Astrocyte of the spinal cord (primary cell): Measurements from ENCODE around the gene CCDC86.

Experiments
- DNase-seq: peaks from one replicate; pipeline ENCODE4 v3.0.0; 2011; ENCODE audit warnings: low read depth, low spot score
- H3K4me3 ChIP-seq: 2 replicates; pipeline ENCODE4 v1.5.1; 2011; ENCODE audit warnings: low read depth, mild to moderate bottlenecking, low read length, moderate library complexity
- in situ Hi-C: cut with HindIII; loops from 2 replicates; pipeline ENCODE4 v1.10.0; 2017; ENCODE audit warnings: low sequenced_read_pairs
- TF ChIP-seq, protein P1 (sequence below): IDR thresholded peaks from 2 replicates; pipeline ENCODE4 v1.5.1; 2012; ENCODE audit warnings: low read depth, mild to moderate bottlenecking, low read length, inconsistent platforms

CCDC86 gene

DNA sequence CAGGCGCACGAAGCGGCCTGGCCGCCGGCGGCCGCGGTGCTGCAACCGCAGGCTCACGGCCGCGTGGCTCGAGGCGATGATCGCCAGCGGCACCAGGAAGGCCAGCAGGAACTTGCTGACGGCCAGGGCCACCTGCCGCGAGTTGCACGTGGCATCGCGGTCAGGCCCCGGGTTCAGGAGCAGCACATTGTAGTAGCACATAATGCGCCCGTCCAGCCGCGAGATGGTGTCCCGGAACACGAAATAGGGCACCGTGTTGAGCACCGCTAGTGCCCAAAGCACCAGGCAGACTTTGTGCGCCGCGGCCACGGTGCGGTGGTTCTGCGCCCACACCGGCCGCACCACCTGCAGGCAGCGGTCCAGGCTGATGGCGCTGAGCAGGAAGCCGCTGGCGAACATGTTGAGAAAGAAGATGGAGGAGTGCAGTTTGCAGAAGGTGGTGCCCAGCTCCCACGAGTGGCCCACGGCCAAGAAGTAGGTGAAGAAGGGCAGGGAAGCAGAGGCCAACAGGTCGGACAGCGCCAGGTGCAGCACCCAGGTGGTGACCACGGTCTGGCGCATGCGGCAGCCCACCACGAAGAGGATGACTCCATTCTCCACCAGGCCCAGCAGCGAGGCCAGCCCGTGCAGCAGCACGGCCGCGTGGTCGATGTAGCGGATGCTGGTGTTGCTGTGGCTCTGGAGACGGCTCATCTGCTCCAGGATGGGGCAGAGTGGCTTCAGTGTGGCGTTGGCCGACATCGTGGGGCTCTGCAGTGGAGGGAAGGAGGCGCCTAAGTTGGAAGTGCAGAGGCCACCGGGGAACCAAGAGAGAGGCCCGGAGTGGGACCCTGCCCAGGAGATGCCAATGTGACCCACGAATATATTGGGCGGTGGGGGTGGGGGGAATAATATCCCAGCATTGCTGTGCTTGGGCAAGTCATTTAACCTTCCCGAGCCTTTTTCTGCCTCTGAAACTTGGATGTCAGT lies 11.4 kb downstream of the CCDC86 start:
- no peak for DNase-seq
- H3K4me3 ChIP-seq, result no peak overlapping the region
- in situ Hi-C loops, result no loop called here
- TF ChIP-seq, protein P1, sequence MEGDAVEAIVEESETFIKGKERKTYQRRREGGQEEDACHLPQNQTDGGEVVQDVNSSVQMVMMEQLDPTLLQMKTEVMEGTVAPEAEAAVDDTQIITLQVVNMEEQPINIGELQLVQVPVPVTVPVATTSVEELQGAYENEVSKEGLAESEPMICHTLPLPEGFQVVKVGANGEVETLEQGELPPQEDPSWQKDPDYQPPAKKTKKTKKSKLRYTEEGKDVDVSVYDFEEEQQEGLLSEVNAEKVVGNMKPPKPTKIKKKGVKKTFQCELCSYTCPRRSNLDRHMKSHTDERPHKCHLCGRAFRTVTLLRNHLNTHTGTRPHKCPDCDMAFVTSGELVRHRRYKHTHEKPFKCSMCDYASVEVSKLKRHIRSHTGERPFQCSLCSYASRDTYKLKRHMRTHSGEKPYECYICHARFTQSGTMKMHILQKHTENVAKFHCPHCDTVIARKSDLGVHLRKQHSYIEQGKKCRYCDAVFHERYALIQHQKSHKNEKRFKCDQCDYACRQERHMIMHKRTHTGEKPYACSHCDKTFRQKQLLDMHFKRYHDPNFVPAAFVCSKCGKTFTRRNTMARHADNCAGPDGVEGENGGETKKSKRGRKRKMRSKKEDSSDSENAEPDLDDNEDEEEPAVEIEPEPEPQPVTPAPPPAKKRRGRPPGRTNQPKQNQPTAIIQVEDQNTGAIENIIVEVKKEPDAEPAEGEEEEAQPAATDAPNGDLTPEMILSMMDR, result no peak

DNA sequence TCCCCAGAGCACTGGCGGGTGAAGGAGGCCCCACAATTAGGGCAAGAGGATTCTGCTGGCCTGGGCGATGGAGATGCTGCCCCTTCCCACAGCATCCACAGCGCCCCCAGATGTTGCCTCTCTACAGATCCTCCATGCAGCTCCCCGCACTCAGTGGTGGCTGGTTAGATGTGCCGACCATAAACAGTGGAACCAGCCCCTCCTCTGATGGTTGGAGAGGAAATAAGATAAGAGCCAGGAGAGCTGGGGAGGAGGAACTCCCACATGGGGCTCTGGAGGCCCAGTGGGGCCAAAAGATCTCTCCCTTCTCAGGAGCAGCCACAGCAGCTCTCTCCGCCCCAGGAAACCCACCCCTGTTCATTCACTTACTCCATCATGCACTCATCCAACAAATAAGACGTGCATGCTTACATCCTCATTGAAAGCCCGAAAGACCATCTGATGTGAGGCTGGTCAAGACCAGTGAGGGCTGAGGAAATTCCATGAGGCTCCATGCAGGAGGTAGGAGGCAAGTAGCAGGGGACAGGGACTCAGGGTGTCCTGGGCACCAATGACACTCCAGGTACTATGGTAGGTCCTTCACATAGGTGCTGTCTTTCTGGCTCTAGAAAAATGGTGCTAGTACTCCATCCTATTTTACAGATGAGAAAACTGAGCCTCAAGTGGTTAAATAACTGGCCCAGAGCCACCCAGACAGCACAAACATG lies 12.4 kb downstream of the CCDC86 start:
- no peak overlapping the region for H3K4me3 ChIP-seq
- TF ChIP-seq, protein P1, result no peak
- in situ Hi-C loops, result no loop called here
- no peak for DNase-seq

DNA sequence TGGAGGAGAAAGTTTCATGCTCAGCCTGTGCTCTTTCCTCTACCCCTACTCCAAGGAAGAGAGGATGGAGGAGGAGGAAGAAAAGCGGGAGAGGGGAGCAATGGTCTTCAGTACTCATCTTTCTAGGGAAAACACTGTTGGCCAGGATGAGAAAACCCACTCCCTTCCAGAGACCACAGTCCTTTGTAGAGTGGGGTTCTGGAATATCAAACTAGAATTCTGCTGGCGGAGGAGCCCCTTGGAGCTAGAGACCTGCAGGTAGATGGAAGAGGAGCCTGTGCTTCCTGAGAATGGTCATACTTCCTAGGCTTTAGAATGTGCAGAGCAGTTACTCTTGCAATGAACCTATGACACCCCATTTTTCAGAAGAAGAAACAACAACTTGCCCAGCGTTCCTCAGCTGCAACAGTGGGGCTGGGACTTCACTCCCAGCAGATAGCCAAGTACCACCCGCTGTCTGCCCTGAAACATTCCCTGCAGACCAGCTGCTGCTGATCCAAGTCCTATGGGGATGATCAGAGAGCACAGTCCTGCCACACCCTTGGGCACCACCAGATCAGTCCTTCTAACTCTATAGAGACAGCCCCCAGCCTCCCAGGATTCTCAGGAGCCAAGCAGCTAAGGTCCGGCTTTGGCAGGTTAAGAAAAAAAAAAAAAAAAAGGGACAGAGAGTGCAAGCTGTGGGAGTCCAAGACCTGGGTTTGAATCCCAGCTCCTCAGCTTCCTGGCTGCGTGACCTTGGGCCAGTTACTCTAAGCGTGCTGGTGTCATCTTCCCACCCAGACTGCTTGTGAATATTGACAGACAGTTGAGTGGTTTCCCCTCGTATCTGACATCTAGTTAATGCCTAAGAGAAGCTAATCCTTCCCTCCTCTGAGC lies 13.2 kb downstream of the CCDC86 start:
- no peak for DNase-seq
- TF ChIP-seq, protein P1, result no peak
- H3K4me3 ChIP-seq, result no peak overlapping the region
- in situ Hi-C loops, result no loop called here

DNA sequence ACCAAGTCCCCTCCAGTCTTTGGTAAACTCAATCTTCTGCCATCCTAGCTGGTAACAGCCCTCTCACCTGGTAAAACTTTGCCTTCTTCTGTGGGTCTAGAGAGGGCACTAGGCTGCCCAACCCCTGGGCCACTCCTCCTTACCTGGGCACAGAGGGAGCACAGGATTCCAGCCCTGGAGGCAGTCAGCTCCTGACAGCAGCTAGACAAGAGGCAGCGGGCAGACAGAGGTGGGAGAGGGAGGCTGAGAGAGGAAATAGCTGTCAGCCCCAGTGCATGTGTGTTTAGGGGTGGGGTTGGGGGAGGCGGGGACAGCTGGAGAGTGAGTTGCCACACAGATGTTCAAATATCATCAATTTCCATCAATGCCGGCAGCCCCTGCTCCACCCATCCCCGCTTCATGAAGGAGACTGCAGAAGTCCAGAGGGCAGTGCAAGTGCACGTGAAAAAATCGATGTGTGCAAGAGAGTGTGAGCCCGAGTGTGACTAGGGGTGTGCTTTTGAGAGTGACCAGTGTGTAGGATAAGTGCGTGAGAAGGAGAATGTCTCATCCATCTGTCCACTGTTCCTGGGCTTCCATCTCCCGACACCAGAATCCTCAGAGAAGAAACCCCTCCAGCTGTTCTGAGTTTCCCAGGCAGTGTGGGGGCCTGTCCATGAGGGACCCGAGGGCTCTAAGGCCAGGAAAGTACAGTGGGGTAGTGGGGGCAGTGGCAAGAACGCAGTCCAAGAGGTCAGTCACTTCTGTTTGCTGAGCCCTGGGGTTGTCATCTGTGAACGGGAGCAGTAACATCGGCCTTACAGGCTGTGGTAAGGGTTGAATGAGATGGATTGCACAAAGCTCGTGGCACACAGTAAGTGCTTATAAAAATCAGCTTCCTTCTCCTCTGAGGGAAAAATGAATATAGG lies 14.1 kb downstream of the CCDC86 start, which contains the start of gene PTGDR2:
Gene PTGDR2 (minus strand): TSS at position 225 of the 908 bp plus-strand sequence. CDS start 2,228 bp downstream, outside the sequence.
- TF ChIP-seq, protein P1, result no peak
- in situ Hi-C loops, result no loop called here
- H3K4me3 ChIP-seq, result no peak within 1 kb of the TSS
- no peak for DNase-seq

DNA sequence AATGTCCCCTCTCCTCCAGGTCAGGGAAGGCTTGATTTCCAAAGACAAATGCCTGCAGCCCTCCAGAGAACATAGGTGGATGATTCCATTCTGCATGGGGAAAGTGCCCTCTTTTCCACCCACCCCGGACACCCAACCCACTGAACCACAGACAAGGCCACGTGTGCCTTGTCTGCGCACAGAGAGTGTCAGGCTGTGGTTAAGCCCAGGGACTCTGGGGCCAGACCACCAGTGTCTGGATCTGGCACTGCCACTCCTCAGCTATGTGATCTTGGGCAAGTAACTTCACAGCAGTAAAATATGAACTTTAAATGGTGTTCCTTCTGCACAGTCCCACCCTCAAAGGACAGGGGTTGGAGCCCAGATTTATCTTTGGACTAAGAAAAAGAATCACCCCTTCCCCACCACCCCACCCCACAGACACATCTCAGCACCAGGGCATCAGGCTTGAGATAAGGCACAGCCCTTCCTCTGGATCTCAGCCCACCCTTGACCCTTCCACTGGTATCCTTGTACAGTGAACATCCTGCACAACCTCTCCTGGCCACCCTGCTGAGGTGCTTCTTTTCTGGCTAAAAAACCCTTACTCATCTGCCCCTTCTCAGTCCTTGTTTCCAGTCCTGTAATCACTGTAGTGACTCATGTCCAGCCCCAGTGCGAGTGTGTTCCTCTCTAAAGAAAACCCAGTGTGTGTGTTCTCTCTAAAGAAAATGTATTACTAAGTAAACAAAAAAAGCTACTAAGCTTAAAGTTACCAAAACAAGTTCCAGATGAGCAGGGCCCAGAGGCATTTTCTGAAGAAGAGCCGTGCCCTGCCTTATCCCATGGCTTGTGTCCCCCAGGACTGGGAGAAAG lies 15.7 kb downstream of the CCDC86 start:
- H3K4me3 ChIP-seq, result no peak overlapping the region
- in situ Hi-C loops, result no loop called here
- DNase-seq, result peak; percentile 64
- TF ChIP-seq, protein P1, result no peak
